SK-N-SH (cell line): ENCODE data around the gene PRMT2. TPM values are rescaled to one million over a fixed set of nuclear protein-coding genes. Genes with fewer than 3 reads are reported as not detected.

ENCODE experiments used
- CTCF ChIA-PET: fragments of 300-600, 350-600 bp; formaldehyde crosslinking; extraction: SDS; loops from one replicate; lab custom pipeline; 2021; lab: Yijun Ruan, JAX
- POLR2A ChIA-PET: fragments of 350-600 bp; sonication (Branson Sonifier 250); formaldehyde crosslinking; extraction: SDS; loops from one replicate; lab custom pipeline; 2020; ENCODE audit warnings: antibody characterized with exemption, inconsistent platforms; lab: Yijun Ruan, JAX
- DNase-seq: peaks from one replicate; pipeline ENCODE4 v3.0.0; 2012
- H2AFZ ChIP-seq: fragments of 200-600 bp; sonication (generic); 2 replicates; pipeline ENCODE4 v1.8.1; 2016; ENCODE audit warnings: antibody characterized with exemption, mild to moderate bottlenecking, low read depth
- H3F3A ChIP-seq: fragments of 200-600 bp; sonication (generic); replicated peaks from 2 replicates; pipeline ENCODE3; 2016; ENCODE audit warnings: antibody characterized with exemption, mild to moderate bottlenecking; ENCODE audit not compliant: insufficient read depth
- H3K27ac ChIP-seq, 2 experiments: fragments of 200-500 bp in 1 of 2; fragments of 200-600 bp in 1 of 2; sonication (Bioruptor generic) in 1 of 2; sonication (generic), shearing (Covaris generic) in 1 of 2; 2 replicates each; pipeline versions ENCODE4 v1.5.1 to v1.6.1; 2014 to 2016; ENCODE audit warnings: low read depth in 2 of 2, inconsistent platforms in 1 of 2, low read length in 1 of 2, mild to moderate bottlenecking in 1 of 2, mixed read lengths in 1 of 2
- H3K27me3 ChIP-seq: fragments of 200-600 bp; sonication (generic), shearing (Covaris generic); 2 replicates; pipeline ENCODE4 v1.6.1; 2016; ENCODE audit warnings: mixed run types; ENCODE audit not compliant: insufficient read depth
- H3K36me3 ChIP-seq, 2 experiments: fragments of 200-500 bp in 1 of 2; fragments of 200-600 bp in 1 of 2; sonication (Bioruptor generic) in 1 of 2; sonication (generic) in 1 of 2; replicated peaks in 1 of 2; 2 replicates each; pipeline versions ENCODE3 to v1.5.1; 2014 to 2016; ENCODE audit warnings: low read length in 1 of 2, mild to moderate bottlenecking in 1 of 2; ENCODE audit not compliant: insufficient read depth in 2 of 2, control insufficient read depth in 1 of 2
- H3K4me1 ChIP-seq, 2 experiments: fragments of 200-500 bp in 1 of 2; fragments of 200-600 bp in 1 of 2; sonication (Bioruptor generic) in 1 of 2; sonication (generic), shearing (Covaris generic) in 1 of 2; 2 replicates each; pipeline versions ENCODE4 v1.5.1 to v1.6.1; 2014 to 2016; ENCODE audit warnings: low read depth in 1 of 2, low read length in 1 of 2, mixed run types in 1 of 2; ENCODE audit not compliant: insufficient read depth in 2 of 2, control insufficient read depth in 1 of 2
- H3K4me2 ChIP-seq: fragments of 200-600 bp; sonication (generic), shearing (Covaris generic); 2 replicates; pipeline ENCODE4 v1.6.1; 2017; ENCODE audit warnings: mixed run types
- H3K4me3 ChIP-seq, 2 experiments: fragments of 200-500 bp in 1 of 2; fragments of 200-600 bp in 1 of 2; sonication (Bioruptor generic) in 1 of 2; sonication (generic), shearing (Covaris generic) in 1 of 2; 2 replicates each; pipeline versions ENCODE4 v1.5.1 to v1.8.1; 2014 to 2016; ENCODE audit warnings: low read depth in 2 of 2, inconsistent platforms in 1 of 2, low read length in 1 of 2, mild to moderate bottlenecking in 1 of 2, mixed read lengths in 1 of 2, moderate library complexity in 1 of 2
- H3K79me2 ChIP-seq: fragments of 200-600 bp; sonication (generic); 2 replicates; pipeline ENCODE4 v1.8.1; 2017; ENCODE audit warnings: mild to moderate bottlenecking; ENCODE audit not compliant: insufficient read depth
- H3K9ac ChIP-seq: fragments of 200-600 bp; sonication (generic); 2 replicates; pipeline ENCODE4 v1.6.1; 2017; ENCODE audit warnings: mixed run types
- H3K9me2 ChIP-seq: fragments of 200-600 bp; sonication (generic); 2 replicates; pipeline ENCODE4 v1.6.1; 2017; ENCODE audit warnings: mixed run types
- H3K9me3 ChIP-seq: fragments of 200-600 bp; sonication (generic); 2 replicates; pipeline ENCODE4 v1.6.1; 2017; ENCODE audit warnings: mixed run types, mild to moderate bottlenecking, moderate library complexity
- H4K20me1 ChIP-seq: fragments of 200-600 bp; sonication (generic); 2 replicates; pipeline ENCODE4 v1.6.1; 2017; ENCODE audit warnings: mild to moderate bottlenecking, mixed run types; ENCODE audit not compliant: insufficient read depth
- CHD2 ChIP-seq: fragments of 150-350 bp; IDR thresholded peaks from 2 replicates; pipeline ENCODE4 v1.6.1; 2018; ENCODE audit warnings: low read length; ENCODE audit not compliant: partially characterized antibody
- EP300 ChIP-seq, 2 experiments: IDR thresholded peaks; 2 replicates each; pipeline versions ENCODE4 v1.4.0 to v1.6.1; 2012; ENCODE audit warnings: borderline replicate concordance in 1 of 2, low read depth in 1 of 2, low read length in 1 of 2
- EZH2phosphoT487 ChIP-seq: fragments of 200-600 bp; sonication (generic); IDR thresholded peaks from 2 replicates; pipeline ENCODE4 v1.6.1; 2017; ENCODE audit warnings: low read depth, mixed run types, mild to moderate bottlenecking, antibody characterized with exemption, moderate library complexity, borderline replicate concordance
- GABPA ChIP-seq: IDR thresholded peaks from 2 replicates; pipeline ENCODE4 v1.4.0; 2012; ENCODE audit warnings: low read depth, mild to moderate bottlenecking
- MAX ChIP-seq: IDR thresholded peaks from 2 replicates; pipeline ENCODE4 v1.4.0; 2012; ENCODE audit warnings: low read depth
- NFIC ChIP-seq: IDR thresholded peaks from 2 replicates; pipeline ENCODE4 v1.4.0; 2012; ENCODE audit warnings: borderline replicate concordance
- RCOR1 ChIP-seq: fragments of 150-350 bp; IDR thresholded peaks from 2 replicates; pipeline ENCODE4 v1.6.1; 2017; ENCODE audit warnings: antibody characterized with exemption, low read length
- RFX5 ChIP-seq: IDR thresholded peaks from 2 replicates; pipeline ENCODE4 v1.6.1; 2012; ENCODE audit warnings: mild to moderate bottlenecking, improper control_type of control experiment, low read length
- RXRA ChIP-seq: IDR thresholded peaks from 2 replicates; pipeline ENCODE4 v1.4.0; 2012; ENCODE audit warnings: low read depth, mild to moderate bottlenecking, borderline replicate concordance
- SMC3 ChIP-seq: IDR thresholded peaks from 2 replicates; pipeline ENCODE4 v1.6.1; 2012; ENCODE audit warnings: low read depth, low read length, improper control_type of control experiment
- TCF12 ChIP-seq: IDR thresholded peaks from 2 replicates; pipeline ENCODE4 v1.4.0; 2012
- TEAD4 ChIP-seq: IDR thresholded peaks from 2 replicates; pipeline ENCODE4 v1.4.0; 2012; ENCODE audit warnings: mild to moderate bottlenecking, borderline replicate concordance; ENCODE audit not compliant: insufficient read depth
- USF1 ChIP-seq: IDR thresholded peaks from 2 replicates; pipeline ENCODE4 v1.4.0; 2012; ENCODE audit warnings: low read depth, borderline replicate concordance
- WGBS: methylation state at CpG from one replicate; pipeline ENCODE4 v1.1.6; 2017; ENCODE audit warnings: low lambda C conversion rate; 5-methylcytosine and 5-hydroxymethylcytosine counted together
- polyA plus RNA-seq, 3 experiments: library from polyadenylated mRNA; depleted of rRNA; stranded (reverse); fragments of >200 nt; gene quantifications; 2 replicates each; pipeline ENCODE4 v1.2.3, GENCODE V29; 2012
- TF ChIP-seq, protein P1 (sequence below): fragments of 150-350 bp; IDR thresholded peaks from 2 replicates; pipeline ENCODE4 v1.6.1; 2016; ENCODE audit warnings: mild to moderate bottlenecking, low read depth, low read length
- TF ChIP-seq, protein P2 (sequence below): IDR thresholded peaks from 2 replicates; pipeline ENCODE4; 2012

Gene PRMT2
- polyA plus RNA-seq, 1 of the 3 experiments (the other 2 are of a cell fraction): 278 TPM

DNA sequence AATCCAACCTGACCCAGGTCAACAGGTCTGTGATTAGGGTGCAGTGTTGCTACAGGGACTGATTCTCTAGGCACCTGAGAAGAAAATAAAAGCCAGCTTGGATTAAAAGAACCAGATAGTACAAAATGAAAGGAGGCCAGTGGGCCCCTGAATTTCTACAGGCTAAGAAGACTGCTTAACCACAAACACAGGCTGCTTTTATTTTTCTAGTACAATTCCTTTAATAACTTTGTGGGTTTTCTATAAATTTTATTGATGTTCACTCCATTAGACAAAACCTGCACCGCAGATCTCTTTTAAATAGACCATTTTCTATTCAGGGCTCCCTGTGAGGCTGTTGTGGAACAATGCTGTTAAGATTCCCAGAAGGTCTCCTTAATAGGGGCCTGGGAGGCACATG, 9.7 kb upstream of the PRMT2 start (continued):
- no peak for TF ChIP-seq USF1
- TF ChIP-seq EZH2phosphoT487: no peak
- TF ChIP-seq TCF12: no peak
- TF ChIP-seq GABPA: no peak
- TF ChIP-seq RFX5: no peak
- no peak for TF ChIP-seq RCOR1

GRCh38 chr21:46626536-46626935, 8.9 kb upstream of the PRMT2 start:
- TF ChIP-seq EZH2phosphoT487 (no peak), NFIC (no peak), EP300 (IDR thresholded peaks at IDR 0.05; ENCODE audit: borderline replicate concordance in 1 of 2, low read depth in 1 of 2, low read length in 1 of 2) (no peak), SMC3 (no peak), TEAD4 (no peak), CHD2 (no peak), MAX (no peak), RFX5 (no peak), RXRA (no peak)
- TF ChIP-seq, protein P1, sequence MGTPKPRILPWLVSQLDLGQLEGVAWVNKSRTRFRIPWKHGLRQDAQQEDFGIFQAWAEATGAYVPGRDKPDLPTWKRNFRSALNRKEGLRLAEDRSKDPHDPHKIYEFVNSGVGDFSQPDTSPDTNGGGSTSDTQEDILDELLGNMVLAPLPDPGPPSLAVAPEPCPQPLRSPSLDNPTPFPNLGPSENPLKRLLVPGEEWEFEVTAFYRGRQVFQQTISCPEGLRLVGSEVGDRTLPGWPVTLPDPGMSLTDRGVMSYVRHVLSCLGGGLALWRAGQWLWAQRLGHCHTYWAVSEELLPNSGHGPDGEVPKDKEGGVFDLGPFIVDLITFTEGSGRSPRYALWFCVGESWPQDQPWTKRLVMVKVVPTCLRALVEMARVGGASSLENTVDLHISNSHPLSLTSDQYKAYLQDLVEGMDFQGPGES: no peak
- TF ChIP-seq, protein P2, sequence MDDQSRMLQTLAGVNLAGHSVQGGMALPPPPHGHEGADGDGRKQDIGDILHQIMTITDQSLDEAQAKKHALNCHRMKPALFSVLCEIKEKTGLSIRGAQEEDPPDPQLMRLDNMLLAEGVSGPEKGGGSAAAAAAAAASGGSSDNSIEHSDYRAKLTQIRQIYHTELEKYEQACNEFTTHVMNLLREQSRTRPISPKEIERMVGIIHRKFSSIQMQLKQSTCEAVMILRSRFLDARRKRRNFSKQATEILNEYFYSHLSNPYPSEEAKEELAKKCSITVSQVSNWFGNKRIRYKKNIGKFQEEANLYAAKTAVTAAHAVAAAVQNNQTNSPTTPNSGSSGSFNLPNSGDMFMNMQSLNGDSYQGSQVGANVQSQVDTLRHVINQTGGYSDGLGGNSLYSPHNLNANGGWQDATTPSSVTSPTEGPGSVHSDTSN: no peak
- TF ChIP-seq, all 33 proteins: peak for 0
- no peaks in the 10 kb centered on the region for H3K9me2 ChIP-seq
- no peaks in the 10 kb centered on the region for H3K36me3 ChIP-seq
- peaks cover 9% of the 10 kb centered on the region; the same call in 1 of the 2 replicates for H3K9me3 ChIP-seq
- H3K4me1 ChIP-seq: no peaks in the 10 kb centered on the region
- H3F3A ChIP-seq: no peaks in the 10 kb centered on the region
- DNase-seq: no peak
- no peak overlapping the region for H3K27ac ChIP-seq
- H3K9ac ChIP-seq: no peak overlapping the region
- H3K79me2 ChIP-seq: no peaks in the 10 kb centered on the region
- H2AFZ ChIP-seq: no peak overlapping the region
- H4K20me1 ChIP-seq: no peaks in the 10 kb centered on the region
- CTCF ChIA-PET: no interaction called here
- no peak overlapping the region for H3K4me2 ChIP-seq
- WGBS: 49% methylated on average over 6 of the region's 7 CpGs
- no peak overlapping the region for H3K4me3 ChIP-seq
- H3K27me3 ChIP-seq: no peaks in the 10 kb centered on the region
- POLR2A ChIA-PET: no interaction called here
